HEK293 (cell line): ENCODE data around the gene ACACB.

Experiments
- CTCF ChIA-PET: fragments of 350-600 bp; formaldehyde crosslinking; extraction: SDS; loops from one replicate; lab custom pipeline; 2021; ENCODE audit warnings: antibody characterized with exemption; lab: Yijun Ruan, JAX
- POLR2A ChIA-PET: fragments of 300-600 bp; formaldehyde crosslinking; extraction: SDS; loops from one replicate; lab custom pipeline; 2020; ENCODE audit warnings: antibody characterized with exemption, inconsistent platforms; lab: Yijun Ruan, JAX
- H3K27ac ChIP-seq: fragments of 200-500 bp; sonication (Bioruptor generic); 2 replicates; pipeline ENCODE4 v1.5.1; 2014; ENCODE audit warnings: low read depth, low read length, control low read depth, inconsistent platforms; ENCODE audit errors: extremely low read depth
- H3K36me3 ChIP-seq, 2 experiments: fragments of 200-500 bp in 1 of 2; sonication (Bioruptor generic) in 1 of 2; 1 replicate in 1 of 2; 2 replicates in 1 of 2; pipeline ENCODE4 v1.5.1; 2014 to 2017; ENCODE audit warnings: inconsistent platforms in 2 of 2, low read length in 2 of 2; ENCODE audit not compliant: control insufficient read depth in 2 of 2, insufficient read depth in 1 of 2
- H3K4me1 ChIP-seq: fragments of 200-500 bp; sonication (Bioruptor generic); 2 replicates; pipeline ENCODE4 v1.5.1; 2014; ENCODE audit warnings: mild to moderate bottlenecking, low read length, inconsistent platforms; ENCODE audit not compliant: control insufficient read depth, insufficient read depth
- H3K4me3 ChIP-seq: 2 replicates; pipeline ENCODE4 v1.5.1; 2011; ENCODE audit warnings: low read depth, mild to moderate bottlenecking, control low read depth, low read length, moderate library complexity
- H3K9me3 ChIP-seq: fragments of 200-500 bp; sonication (Bioruptor generic); 2 replicates; pipeline ENCODE4 v1.5.1; 2014; ENCODE audit warnings: low read depth, low read length, inconsistent platforms; ENCODE audit not compliant: control insufficient read depth, insufficient read depth
- CTCF ChIP-seq: fragments of 450-650 bp; formaldehyde crosslinking; IDR thresholded peaks from 2 replicates; pipeline ENCODE4 v1.5.1; 2016; ENCODE audit warnings: missing biosample characterization, missing genetic modification characterization
- ZFP3 ChIP-seq: fragments of 450-650 bp; formaldehyde crosslinking; IDR thresholded peaks from 2 replicates; pipeline ENCODE4 v1.5.1; 2016; ENCODE audit warnings: low read depth, missing biosample characterization, missing genetic modification characterization
- ZNF112 ChIP-seq: fragments of 450-650 bp; formaldehyde crosslinking; IDR thresholded peaks from 2 replicates; pipeline ENCODE4 v1.5.0; 2017; ENCODE audit warnings: missing biosample characterization, missing genetic modification characterization
- ZNF121 ChIP-seq: fragments of 450-650 bp; formaldehyde crosslinking; IDR thresholded peaks from 2 replicates; pipeline ENCODE4 v1.5.1; 2016; ENCODE audit warnings: missing biosample characterization, missing genetic modification characterization
- ZNF16 ChIP-seq: fragments of 450-650 bp; formaldehyde crosslinking; IDR thresholded peaks from 2 replicates; pipeline ENCODE4 v1.5.1; 2016; ENCODE audit warnings: low read depth, missing biosample characterization, missing genetic modification characterization
- ZNF24 ChIP-seq: fragments of 450-650 bp; formaldehyde crosslinking; IDR thresholded peaks from 2 replicates; pipeline ENCODE4 v1.5.1; 2016; ENCODE audit warnings: missing biosample characterization, missing genetic modification characterization
- ZNF248 ChIP-seq: fragments of 450-650 bp; formaldehyde crosslinking; IDR thresholded peaks from 2 replicates; pipeline ENCODE4 v1.5.1; 2017; ENCODE audit warnings: missing biosample characterization, missing genetic modification characterization
- ZNF266 ChIP-seq: fragments of 450-650 bp; formaldehyde crosslinking; IDR thresholded peaks from 2 replicates; pipeline ENCODE4 v1.5.1; 2016; ENCODE audit warnings: missing biosample characterization, missing genetic modification characterization, low read depth
- ZNF302 ChIP-seq: fragments of 450-650 bp; formaldehyde crosslinking; IDR thresholded peaks from 2 replicates; pipeline ENCODE4 v1.5.1; 2016; ENCODE audit warnings: missing biosample characterization, missing genetic modification characterization, low read depth
- ZNF350 ChIP-seq: fragments of 450-650 bp; formaldehyde crosslinking; IDR thresholded peaks from 2 replicates; pipeline ENCODE4 v1.5.0; 2017; ENCODE audit warnings: missing biosample characterization, mild to moderate bottlenecking, missing genetic modification characterization
- ZNF501 ChIP-seq: fragments of 450-650 bp; formaldehyde crosslinking; IDR thresholded peaks from 2 replicates; pipeline ENCODE4 v1.5.1; 2016; ENCODE audit warnings: missing biosample characterization, missing genetic modification characterization
- ZNF600 ChIP-seq: fragments of 450-650 bp; formaldehyde crosslinking; IDR thresholded peaks from 2 replicates; pipeline ENCODE4 v1.5.1; 2016; ENCODE audit warnings: missing biosample characterization, missing genetic modification characterization
- ZNF624 ChIP-seq: fragments of 450-650 bp; formaldehyde crosslinking; IDR thresholded peaks from 2 replicates; pipeline ENCODE4 v1.5.1; 2017; ENCODE audit warnings: missing biosample characterization, missing genetic modification characterization
- ZNF768 ChIP-seq: fragments of 450-650 bp; formaldehyde crosslinking; IDR thresholded peaks from 2 replicates; pipeline ENCODE4 v1.5.1; 2018; ENCODE audit warnings: missing biosample characterization, mild to moderate bottlenecking, missing genetic modification characterization
- ZNF791 ChIP-seq: fragments of 450-650 bp; formaldehyde crosslinking; IDR thresholded peaks from 2 replicates; pipeline ENCODE4 v1.5.1; 2016; ENCODE audit warnings: missing biosample characterization, missing genetic modification characterization
- ZNF792 ChIP-seq: fragments of 450-650 bp; formaldehyde crosslinking; IDR thresholded peaks from 2 replicates; pipeline ENCODE4 v1.5.1; 2016; ENCODE audit warnings: missing biosample characterization, missing genetic modification characterization
- TF ChIP-seq, protein P1 (sequence below): fragments of 450-650 bp; formaldehyde crosslinking; IDR thresholded peaks from 2 replicates; pipeline ENCODE4 v1.5.1; 2016; ENCODE audit warnings: missing biosample characterization, missing genetic modification characterization
- TF ChIP-seq, protein P2 (sequence below): fragments of 450-650 bp; formaldehyde crosslinking; IDR thresholded peaks from 2 replicates; pipeline ENCODE4 v1.5.1; 2016; ENCODE audit warnings: missing biosample characterization, missing genetic modification characterization

ACACB gene

DNA sequence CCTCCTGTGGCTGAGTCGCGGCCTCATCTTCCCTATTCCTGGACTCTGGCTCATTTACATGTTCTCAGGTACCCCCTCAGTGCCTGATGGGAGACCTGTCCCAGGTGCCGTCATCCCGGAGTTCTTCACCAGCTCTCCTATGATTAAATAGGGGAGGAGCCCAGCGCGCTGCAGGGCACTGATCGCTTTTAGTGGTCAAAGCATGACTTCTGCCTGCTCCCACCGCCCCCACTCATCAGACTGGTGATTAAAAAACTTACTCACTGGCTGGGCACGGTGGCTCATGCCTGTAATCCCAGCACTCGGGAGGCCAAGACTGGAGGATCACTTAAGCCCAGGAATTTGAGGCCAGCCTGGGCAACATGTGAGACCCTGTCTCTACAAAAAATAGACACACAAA is 106.8 kb downstream of the ACACB start:
- Histone ChIP-seq H3K9me3 (no peaks in the 10 kb centered on the region), H3K27ac (no peak overlapping the region), H3K4me1 (no peaks in the 10 kb centered on the region), H3K36me3 (peaks cover 0 to 14% of the 10 kb centered on the region in 2 experiments; a peak in 1 of 3 replicates), H3K4me3 (no peak overlapping the region)
- no peak for TF ChIP-seq ZNF624 (tag by site-specific recombination)
- TF ChIP-seq ZNF501 (tag by site-specific recombination), result no peak
- TF ChIP-seq ZNF600 (tag by site-specific recombination), result no peak
- no peak for TF ChIP-seq ZFP3 (tag by site-specific recombination)
- TF ChIP-seq ZNF792, result no peak
- TF ChIP-seq, protein P1, sequence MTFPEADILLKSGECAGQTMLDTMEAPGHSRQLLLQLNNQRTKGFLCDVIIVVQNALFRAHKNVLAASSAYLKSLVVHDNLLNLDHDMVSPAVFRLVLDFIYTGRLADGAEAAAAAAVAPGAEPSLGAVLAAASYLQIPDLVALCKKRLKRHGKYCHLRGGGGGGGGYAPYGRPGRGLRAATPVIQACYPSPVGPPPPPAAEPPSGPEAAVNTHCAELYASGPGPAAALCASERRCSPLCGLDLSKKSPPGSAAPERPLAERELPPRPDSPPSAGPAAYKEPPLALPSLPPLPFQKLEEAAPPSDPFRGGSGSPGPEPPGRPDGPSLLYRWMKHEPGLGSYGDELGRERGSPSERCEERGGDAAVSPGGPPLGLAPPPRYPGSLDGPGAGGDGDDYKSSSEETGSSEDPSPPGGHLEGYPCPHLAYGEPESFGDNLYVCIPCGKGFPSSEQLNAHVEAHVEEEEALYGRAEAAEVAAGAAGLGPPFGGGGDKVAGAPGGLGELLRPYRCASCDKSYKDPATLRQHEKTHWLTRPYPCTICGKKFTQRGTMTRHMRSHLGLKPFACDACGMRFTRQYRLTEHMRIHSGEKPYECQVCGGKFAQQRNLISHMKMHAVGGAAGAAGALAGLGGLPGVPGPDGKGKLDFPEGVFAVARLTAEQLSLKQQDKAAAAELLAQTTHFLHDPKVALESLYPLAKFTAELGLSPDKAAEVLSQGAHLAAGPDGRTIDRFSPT (tag by site-specific recombination), result no peak
- no peak for TF ChIP-seq ZNF121 (tag by site-specific recombination)
- TF ChIP-seq ZNF791 (tag by site-specific recombination), result no peak
- TF ChIP-seq ZNF16 (tag by site-specific recombination), result no peak
- no peak for TF ChIP-seq ZNF302 (tag by site-specific recombination)
- ChIA-PET POLR2A (no interaction called here), CTCF (interaction anchor here (0.6 kb wide), 1 partner anchor 1740 kb away, joined by 3 read pairs; no protein-coding TSS in a partner anchor)

DNA sequence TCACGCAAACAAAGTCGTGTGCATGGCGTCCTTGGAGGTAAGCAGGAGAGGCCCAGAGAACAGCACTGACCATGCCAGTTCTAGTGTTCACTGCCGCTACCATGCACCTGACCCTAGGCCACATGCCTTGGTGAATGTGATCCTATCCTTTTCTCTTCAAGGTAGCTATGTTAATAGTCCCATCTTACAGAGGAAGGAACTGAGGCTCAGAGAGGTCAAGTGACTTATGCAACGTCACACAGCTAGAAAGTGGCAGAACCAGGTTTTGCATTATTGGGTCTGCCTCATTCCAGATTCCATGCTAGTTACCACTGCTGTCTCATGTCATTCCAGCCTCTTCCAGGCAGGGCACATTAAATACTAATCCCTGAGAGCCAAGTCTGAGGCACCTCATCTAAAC is 107.5 kb downstream of the ACACB start:
- POLR2A ChIA-PET, result no interaction called here
- TF ChIP-seq ZNF768 (tag by site-specific recombination) (0 out of 2 replicates have a peak, but pooled peaks have one; percentile 25), ZNF248 (tag by site-specific recombination) (no peak)
- TF ChIP-seq, protein P2, sequence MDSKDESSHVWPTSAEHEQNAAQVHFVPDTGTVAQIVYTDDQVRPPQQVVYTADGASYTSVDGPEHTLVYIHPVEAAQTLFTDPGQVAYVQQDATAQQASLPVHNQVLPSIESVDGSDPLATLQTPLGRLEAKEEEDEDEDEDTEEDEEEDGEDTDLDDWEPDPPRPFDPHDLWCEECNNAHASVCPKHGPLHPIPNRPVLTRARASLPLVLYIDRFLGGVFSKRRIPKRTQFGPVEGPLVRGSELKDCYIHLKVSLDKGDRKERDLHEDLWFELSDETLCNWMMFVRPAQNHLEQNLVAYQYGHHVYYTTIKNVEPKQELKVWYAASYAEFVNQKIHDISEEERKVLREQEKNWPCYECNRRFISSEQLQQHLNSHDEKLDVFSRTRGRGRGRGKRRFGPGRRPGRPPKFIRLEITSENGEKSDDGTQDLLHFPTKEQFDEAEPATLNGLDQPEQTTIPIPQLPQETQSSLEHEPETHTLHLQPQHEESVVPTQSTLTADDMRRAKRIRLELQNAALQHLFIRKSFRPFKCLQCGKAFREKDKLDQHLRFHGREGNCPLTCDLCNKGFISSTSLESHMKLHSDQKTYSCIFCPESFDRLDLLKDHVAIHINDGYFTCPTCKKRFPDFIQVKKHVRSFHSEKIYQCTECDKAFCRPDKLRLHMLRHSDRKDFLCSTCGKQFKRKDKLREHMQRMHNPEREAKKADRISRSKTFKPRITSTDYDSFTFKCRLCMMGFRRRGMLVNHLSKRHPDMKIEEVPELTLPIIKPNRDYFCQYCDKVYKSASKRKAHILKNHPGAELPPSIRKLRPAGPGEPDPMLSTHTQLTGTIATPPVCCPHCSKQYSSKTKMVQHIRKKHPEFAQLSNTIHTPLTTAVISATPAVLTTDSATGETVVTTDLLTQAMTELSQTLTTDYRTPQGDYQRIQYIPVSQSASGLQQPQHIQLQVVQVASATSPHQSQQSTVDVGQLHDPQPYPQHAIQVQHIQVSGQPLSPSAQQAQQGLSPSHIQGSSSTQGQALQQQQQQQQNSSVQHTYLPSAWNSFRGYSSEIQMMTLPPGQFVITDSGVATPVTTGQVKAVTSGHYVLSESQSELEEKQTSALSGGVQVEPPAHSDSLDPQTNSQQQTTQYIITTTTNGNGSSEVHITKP (tag by site-specific recombination), result no peak
- CTCF ChIA-PET, result interaction anchor here (0.6 kb wide), 1 partner anchor 166 kb away, joined by 3 read pairs; no protein-coding TSS in a partner anchor

GRCh38 chr12:109228664-109229063 is 112.3 kb downstream of the ACACB start:
- POLR2A ChIA-PET, result no interaction called here
- Histone ChIP-seq H3K36me3 (peaks cover 0 to 21% of the 10 kb centered on the region in 2 experiments; a peak in 2 of 3 replicates), H3K4me3 (no peak overlapping the region), H3K27ac (no peak overlapping the region), H3K4me1 (no peaks in the 10 kb centered on the region), H3K9me3 (no peaks in the 10 kb centered on the region)
- CTCF ChIA-PET, result no interaction called here
- TF ChIP-seq ZNF24 (no peak), CTCF (tag by site-specific recombination) (no peak), ZNF350 (no peak), ZNF112 (tag by site-specific recombination) (no peak), ZNF266 (tag by site-specific recombination) (no peak)
- TF ChIP-seq, all 188 proteins: peak for 0

More for the DNA sequence above, 107.5 kb downstream of the ACACB start:
- Histone ChIP-seq H3K27ac (no peak overlapping the region), H3K36me3 (peaks cover 0 to 14% of the 10 kb centered on the region in 2 experiments; a peak in 1 of 3 replicates), H3K4me1 (no peaks in the 10 kb centered on the region), H3K4me3 (no peak overlapping the region), H3K9me3 (no peaks in the 10 kb centered on the region)
